ENCODE measurements around the gene PGA4. TPM values are rescaled to one million over a fixed set of nuclear protein-coding genes. Genes with fewer than 3 reads are reported as not detected.

The PGA4 gene
- total RNA-seq, 1 experiment from 2014 or later, result not detected

- no peaks in the 10 kb centered on the region for H3K9me3 ChIP-seq (ENCODE audit: low read depth, low read length, poor library complexity, severe bottlenecking)
- peak; percentile 71 for DNase-seq (ENCODE audit: low spot score)
- TF ChIP-seq EZH2 (IDR thresholded peaks at IDR 0.05; ENCODE audit: borderline replicate concordance, low read depth, low read length, poor library complexity, severe bottlenecking), result no peak
- peak; percentile 95 for TF ChIP-seq CTCF (conservative IDR thresholded peaks at IDR 0.05; ENCODE audit: low read depth, low read length)
- H3K4me1 ChIP-seq (ENCODE audit: insufficient read depth, low read length, poor library complexity, severe bottlenecking), result no peaks in the 10 kb centered on the region
- H3K27ac ChIP-seq (ENCODE audit: low read depth, low read length, poor library complexity, severe bottlenecking), result no peak overlapping the region
- intact Hi-C loops (cut with micrococcal nuclease; ENCODE audit: unreplicated experiment), result no loop called here
- H3K27me3 ChIP-seq (replicated peaks; ENCODE audit: insufficient read depth, low read depth, low read length, poor library complexity), result no peaks in the 10 kb centered on the region
- no peaks in the 10 kb centered on the region for H3K36me3 ChIP-seq (ENCODE audit: insufficient read depth, low read length, poor library complexity, severe bottlenecking)
- no TSS peak for BruUV-seq (replicated peaks)
- POLR2A ChIA-PET (ENCODE audit: low non-redundant PET), result no interaction called here
- CTCF ChIA-PET, result interaction anchor here (1.2 to 1.6 kb wide), 3 partner anchors 131 to 138 kb away, joined by 3 to 5 read pairs (median 3); no protein-coding TSS in a partner anchor
- H3K4me3 ChIP-seq (ENCODE audit: low read depth, low read length, poor library complexity, severe bottlenecking), result no peak overlapping the region
Observed at GRCh38 chr11:61254403-61255025, 32.4 kb downstream of the PGA4 start.

GRCh38 chr11:61256710-61257482 is 34.7 kb downstream of the PGA4 start:
- no peaks in the 10 kb centered on the region for H3K9me3 ChIP-seq (ENCODE audit: low read depth, low read length, poor library complexity, severe bottlenecking)
- TF ChIP-seq CTCF (conservative IDR thresholded peaks at IDR 0.05; ENCODE audit: low read depth, low read length) (no peak), EZH2 (IDR thresholded peaks at IDR 0.05; ENCODE audit: borderline replicate concordance, low read depth, low read length, poor library complexity, severe bottlenecking) (no peak)
- H3K27me3 ChIP-seq (replicated peaks; ENCODE audit: insufficient read depth, low read depth, low read length, poor library complexity), result no peaks in the 10 kb centered on the region
- no peaks in the 10 kb centered on the region for H3K4me1 ChIP-seq (ENCODE audit: insufficient read depth, low read length, poor library complexity, severe bottlenecking)
- ChIA-PET CTCF (no interaction called here), POLR2A (ENCODE audit: low non-redundant PET) (no interaction called here)
- no TSS peak for BruUV-seq (replicated peaks)
- H3K4me3 ChIP-seq (ENCODE audit: low read depth, low read length, poor library complexity, severe bottlenecking), result no peak overlapping the region
- H3K36me3 ChIP-seq (ENCODE audit: insufficient read depth, low read length, poor library complexity, severe bottlenecking), result no peaks in the 10 kb centered on the region
- H3K27ac ChIP-seq (ENCODE audit: low read depth, low read length, poor library complexity, severe bottlenecking), result no peak overlapping the region
- no peak for DNase-seq (ENCODE audit: low spot score)
- intact Hi-C loops (cut with micrococcal nuclease; ENCODE audit: unreplicated experiment), result no loop called here

- ChIA-PET POLR2A (ENCODE audit: low non-redundant PET) (no interaction called here), CTCF (no interaction called here)
- Histone ChIP-seq H3K4me3 (ENCODE audit: low read depth, low read length, poor library complexity, severe bottlenecking) (no peak overlapping the region), H3K27ac (ENCODE audit: low read depth, low read length, poor library complexity, severe bottlenecking) (no peak overlapping the region), H3K36me3 (ENCODE audit: insufficient read depth, low read length, poor library complexity, severe bottlenecking) (no peaks in the 10 kb centered on the region), H3K27me3 (replicated peaks; ENCODE audit: insufficient read depth, low read depth, low read length, poor library complexity) (no peaks in the 10 kb centered on the region), H3K4me1 (ENCODE audit: insufficient read depth, low read length, poor library complexity, severe bottlenecking) (no peaks in the 10 kb centered on the region), H3K9me3 (ENCODE audit: low read depth, low read length, poor library complexity, severe bottlenecking) (no peaks in the 10 kb centered on the region)
- BruUV-seq (replicated peaks), result no TSS peak
- intact Hi-C loops (cut with micrococcal nuclease; ENCODE audit: unreplicated experiment), result no loop called here
- TF ChIP-seq CTCF (conservative IDR thresholded peaks at IDR 0.05; ENCODE audit: low read depth, low read length) (no peak), EZH2 (IDR thresholded peaks at IDR 0.05; ENCODE audit: borderline replicate concordance, low read depth, low read length, poor library complexity, severe bottlenecking) (no peak)
- DNase-seq (ENCODE audit: low spot score), result no peak
Observed at GRCh38 chr11:61258546-61258945, 36.4 kb downstream of the PGA4 start.

Measured in A673 (cell line).